IMR-90 (cell line): ENCODE measurements around the gene FANCE. TPM values are rescaled to one million over a fixed set of nuclear protein-coding genes. Genes with fewer than 3 reads are reported as not detected.

Experiments used
- ATAC-seq: fragments of 200-7000 bp; cut with Tn5 transposase; 2 replicates; pipeline ENCODE4 v1.9.1; 2020; ENCODE audit warnings: low read depth, mild to moderate bottlenecking, moderate library complexity
- BruUV-seq: library from RNA; stranded (reverse); fragments of 400-500 nt; replicated peaks from 2 replicates; lab custom pipeline; 2021; lab: Mats Ljungman, UMichigan
- CTCF ChIA-PET: fragments of 300-600 bp; formaldehyde crosslinking; extraction: SDS; loops from one replicate; lab custom pipeline; 2021; ENCODE audit warnings: antibody characterized with exemption; lab: Yijun Ruan, JAX
- POLR2A ChIA-PET: fragments of 300-600 bp; sonication (Branson Sonifier 250); formaldehyde crosslinking; loops from one replicate; lab custom pipeline; 2022; ENCODE audit warnings: antibody characterized with exemption; ENCODE audit not compliant: unreplicated experiment; lab: Charles Lee
- DNase-seq: peaks from one replicate; pipeline ENCODE4 v3.0.0; 2013
- H2AFZ ChIP-seq: replicated peaks from 2 replicates; pipeline ENCODE3; 2013; ENCODE audit warnings: low read length, mild to moderate bottlenecking; ENCODE audit not compliant: poor library complexity
- H2AK5ac ChIP-seq: 2 replicates; pipeline ENCODE4 v1.6.1; 2013; ENCODE audit warnings: low read depth, low read length, inconsistent platforms
- H2AK9ac ChIP-seq: replicated peaks from 2 replicates; pipeline ENCODE3; 2013; ENCODE audit warnings: mild to moderate bottlenecking, low read depth, low read length, moderate library complexity; ENCODE audit not compliant: poor library complexity
- H2BK120ac ChIP-seq: 2 replicates; pipeline ENCODE4 v1.6.1; 2013; ENCODE audit warnings: low read depth, low read length, inconsistent platforms
- H2BK15ac ChIP-seq: 3 replicates; pipeline ENCODE4 v1.6.1; 2013; ENCODE audit warnings: low read depth, low read length, inconsistent platforms
- H2BK20ac ChIP-seq: 2 replicates; pipeline ENCODE4 v1.6.1; 2013; ENCODE audit warnings: low read depth, mild to moderate bottlenecking, inconsistent platforms, low read length, moderate library complexity
- H2BK5ac ChIP-seq: 2 replicates; pipeline ENCODE4 v1.6.1; 2013; ENCODE audit warnings: mild to moderate bottlenecking, low read depth, low read length, inconsistent platforms; ENCODE audit not compliant: poor library complexity, severe bottlenecking
- H3K14ac ChIP-seq: replicated peaks from 2 replicates; pipeline ENCODE4 v1.6.1; 2013; ENCODE audit warnings: low read depth, low read length, inconsistent platforms
- H3K18ac ChIP-seq: 2 replicates; pipeline ENCODE4 v1.6.1; 2013; ENCODE audit warnings: low read depth, low read length, control low read depth
- H3K23ac ChIP-seq: 2 replicates; pipeline ENCODE4 v1.6.1; 2013; ENCODE audit warnings: low read depth, low read length, inconsistent platforms
- H3K27ac ChIP-seq: 2 replicates; pipeline ENCODE4 v1.5.1; 2013; ENCODE audit warnings: mild to moderate bottlenecking, control low read depth, low read length; ENCODE audit not compliant: insufficient read depth
- H3K27me3 ChIP-seq: 2 replicates; pipeline ENCODE4 v1.6.1; 2013; ENCODE audit warnings: low read length; ENCODE audit not compliant: control insufficient read depth, insufficient read depth
- H3K36me3 ChIP-seq: 2 replicates; pipeline ENCODE4 v1.6.1; 2013; ENCODE audit warnings: low read length, mixed read lengths; ENCODE audit not compliant: control insufficient read depth, insufficient read depth
- H3K4ac ChIP-seq: 2 replicates; pipeline ENCODE4 v1.6.1; 2013; ENCODE audit warnings: low read depth, low read length, inconsistent platforms
- H3K4me1 ChIP-seq: 2 replicates; pipeline ENCODE4 v1.6.1; 2013; ENCODE audit warnings: low read length, mixed read lengths; ENCODE audit not compliant: control insufficient read depth, insufficient read depth
- H3K4me2 ChIP-seq: 2 replicates; pipeline ENCODE4 v1.6.1; 2013; ENCODE audit warnings: low read depth, mild to moderate bottlenecking, control low read depth, low read length, moderate library complexity
- H3K4me3 ChIP-seq: 2 replicates; pipeline ENCODE4 v1.5.1; 2013; ENCODE audit warnings: low read depth, mild to moderate bottlenecking, control low read depth, low read length, moderate library complexity; ENCODE audit not compliant: insufficient read depth
- H3K56ac ChIP-seq: 2 replicates; pipeline ENCODE4 v1.6.1; 2013; ENCODE audit warnings: low read length, inconsistent platforms; ENCODE audit not compliant: insufficient read depth; ENCODE audit errors: extremely low read depth
- H3K79me1 ChIP-seq, 2 experiments: 2 replicates each; pipeline ENCODE4 v1.6.1; 2013; ENCODE audit warnings: low read length in 2 of 2, inconsistent platforms in 1 of 2, low read depth in 1 of 2
- H3K9ac ChIP-seq: 2 replicates; pipeline ENCODE4 v1.6.1; 2013; ENCODE audit warnings: low read depth, low read length, control low read depth
- H3K9me1 ChIP-seq: 2 replicates; pipeline ENCODE4 v1.6.1; 2013; ENCODE audit warnings: low read length, inconsistent platforms; ENCODE audit not compliant: insufficient read depth
- H3K9me3 ChIP-seq: 2 replicates; pipeline ENCODE4 v1.6.1; 2013; ENCODE audit warnings: low read length; ENCODE audit not compliant: control insufficient read depth, insufficient read depth
- H4K20me1 ChIP-seq: 2 replicates; pipeline ENCODE4 v1.6.1; 2013; ENCODE audit warnings: low read length, inconsistent platforms; ENCODE audit not compliant: insufficient read depth
- H4K5ac ChIP-seq: 2 replicates; pipeline ENCODE4 v1.6.1; 2013; ENCODE audit warnings: mild to moderate bottlenecking, low read depth, low read length, control low read depth
- H4K8ac ChIP-seq, 2 experiments: 2 replicates each; pipeline ENCODE4 v1.6.1; 2013; ENCODE audit warnings: low read depth in 2 of 2, low read length in 2 of 2, control low read depth in 1 of 2, inconsistent platforms in 1 of 2
- H4K91ac ChIP-seq: 2 replicates; pipeline ENCODE4 v1.6.1; 2013; ENCODE audit warnings: low read depth, low read length, inconsistent platforms; ENCODE audit not compliant: insufficient read depth
- FOS ChIP-seq: fragments of 150-350 bp; IDR thresholded peaks from 2 replicates; pipeline ENCODE4 v1.6.1; 2016; ENCODE audit warnings: low read depth, low read length
- MAFK ChIP-seq: IDR thresholded peaks from 2 replicates; pipeline ENCODE4 v1.6.1; 2012; ENCODE audit warnings: low read depth, low read length, improper control_type of control experiment
- SMC3 ChIP-seq: fragments of 150-350 bp; IDR thresholded peaks from 2 replicates; pipeline ENCODE4 v1.6.1; 2016; ENCODE audit warnings: low read depth, mild to moderate bottlenecking, antibody characterized with exemption, low read length, moderate library complexity
- WGBS, 2 experiments: methylation state at CpG; one replicate each; pipeline versions ENCODE4 v1.1.5 to v1.1.7; 2013; ENCODE audit warnings: missing lambda C conversion rate in 2 of 2; ENCODE audit not compliant: insufficient read length in 1 of 2; ENCODE audit errors: extremely low coverage in 2 of 2; 5-methylcytosine and 5-hydroxymethylcytosine counted together
- dilution Hi-C: fragments of 300-500 bp; cut with HindIII; formaldehyde crosslinking; loops from one replicate; pipeline ENCODE4 v1.14.3; 2018; ENCODE audit warnings: low sequenced_read_pairs; ENCODE audit not compliant: unreplicated experiment
- in situ Hi-C: fragments of 300-500 bp; cut with MboI; formaldehyde crosslinking; loops from 3 replicates; pipeline ENCODE4 v1.14.3; 2019; ENCODE audit warnings: low sequenced_read_pairs, inconsistent platforms, mixed read lengths
- intact Hi-C: fragments of 100-400 bp; cut with micrococcal nuclease; formaldehyde crosslinking; loops from 2 replicates; pipeline ENCODE4 v1.10.0; 2022
- polyA plus RNA-seq, 3 experiments: library from polyadenylated mRNA; depleted of rRNA; stranded (reverse); fragments of >200 nt; gene quantifications; 2 replicates each; pipeline ENCODE4 v1.2.3, GENCODE V29; 2012; ENCODE audit warnings: low replicate concordance in 1 of 3
- total RNA-seq: library from RNA; depleted of rRNA; stranded (reverse); fragments of >200 nt; gene quantifications from 2 replicates; pipeline ENCODE4 v1.2.3, GENCODE V29; 2012

Gene FANCE
- total and polyA plus RNA-seq, 2 of the 4 experiments (the other 2 are of a cell fraction), result 7.1 to 9.1 TPM

DNA sequence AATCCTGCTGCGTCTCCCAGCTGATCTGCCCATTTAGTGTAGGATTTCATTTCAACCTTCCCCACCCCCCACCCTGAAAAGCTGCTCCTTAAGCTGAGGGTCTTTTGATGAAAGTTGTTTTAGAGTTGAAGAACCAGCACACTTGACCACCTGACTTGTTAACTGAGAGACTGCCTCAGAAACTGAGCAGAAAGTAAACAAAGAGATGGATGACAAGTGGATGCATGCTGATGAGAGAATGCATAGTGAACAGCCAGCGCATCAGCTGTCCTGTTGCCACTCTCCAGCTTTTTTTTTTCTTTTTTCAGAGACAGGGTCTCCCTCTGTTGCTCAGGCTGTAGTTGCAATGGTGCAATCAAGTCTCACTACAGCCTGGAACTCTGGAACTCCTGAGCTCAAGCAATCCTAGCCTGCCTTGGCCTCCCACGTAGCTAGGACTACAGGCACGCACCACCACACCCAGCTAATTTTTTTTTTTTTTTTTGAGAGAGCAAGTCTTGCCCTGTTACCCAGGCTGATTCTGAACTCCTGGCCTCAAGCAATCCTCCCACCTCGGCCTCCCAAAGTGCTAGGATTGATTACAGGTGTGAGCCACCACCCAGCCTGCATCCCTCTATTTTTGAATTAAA is 25.5 kb downstream of the FANCE start:
- H2AK9ac ChIP-seq, result no peak overlapping the region
- no peaks in the 10 kb centered on the region for H3K4me1 ChIP-seq
- peaks cover 13 to 44% of the 10 kb centered on the region in 2 experiments for H3K79me1 ChIP-seq
- H4K91ac ChIP-seq, result no peak overlapping the region
- no peak overlapping the region for H2BK20ac ChIP-seq
- dilution Hi-C loops (no loop called here), intact Hi-C loops (no loop called here), in situ Hi-C loops (no loop called here)
- no peak overlapping the region for H3K4me2 ChIP-seq
- 0 out of 2 replicates have a peak, but pooled peaks cover 6% of the 10 kb centered on the region for H3K9me1 ChIP-seq
- H3K23ac ChIP-seq, result no peak overlapping the region
- H2BK120ac ChIP-seq, result no peak overlapping the region
- no peak overlapping the region for H3K18ac ChIP-seq
- DNase-seq (no peak), ATAC-seq (no peak)
- H3K4me3 ChIP-seq, result no peak overlapping the region
- no peak overlapping the region for H3K9ac ChIP-seq
- H2BK15ac ChIP-seq, result no peak overlapping the region
- no peaks in the 10 kb centered on the region for H3K27me3 ChIP-seq
- TF ChIP-seq FOS, result no peak
- no peak for TF ChIP-seq MAFK
- TF ChIP-seq SMC3, result no peak
- H3K56ac ChIP-seq, result no peak overlapping the region
- H3K9me3 ChIP-seq, result no peaks in the 10 kb centered on the region
- H4K8ac ChIP-seq, result no peak overlapping the region
- H3K36me3 ChIP-seq, result peaks cover 60% of the 10 kb centered on the region
- WGBS, 2 experiments, result 93% methylated on average over 2 of the region's 5 CpGs; no CpG with 5 or more reads in 1 of the 2 experiments
- no TSS peak for BruUV-seq
- no peak overlapping the region for H2AK5ac ChIP-seq
- H3K4ac ChIP-seq, result no peak overlapping the region
- no peak overlapping the region for H4K5ac ChIP-seq
- POLR2A ChIA-PET, result no interaction called here
- no peak overlapping the region for H2AFZ ChIP-seq
- CTCF ChIA-PET, result interaction anchor here (1.0 kb wide), 1 partner anchor 24 kb away, joined by 8 read pairs; no protein-coding TSS in a partner anchor
- no peak overlapping the region for H3K27ac ChIP-seq
- H2BK5ac ChIP-seq, result no peak overlapping the region
- H4K20me1 ChIP-seq, result peaks cover 35% of the 10 kb centered on the region
- H3K14ac ChIP-seq, result no peak overlapping the region
